HL-60 (cell line): ENCODE data around the gene CELF5.

Experiments
- DNase-seq, 2 experiments: peaks; one replicate each; pipeline ENCODE4 v3.0.0-alpha.2; 2010 to 2020; ENCODE audit warnings: low read depth in 1 of 2, low spot score in 1 of 2
- H3K27ac ChIP-seq: fragments of 250-450 bp; sonication (Bioruptor Pico); replicated peaks from 2 replicates; pipeline ENCODE4 v1.5.1; 2020; ENCODE audit warnings: mild to moderate bottlenecking, moderate library complexity
- H3K27me3 ChIP-seq: fragments of 250-450 bp; sonication (Bioruptor Pico); 2 replicates; pipeline ENCODE4 v1.5.1; 2021; ENCODE audit warnings: mild to moderate bottlenecking, moderate library complexity; ENCODE audit not compliant: insufficient read depth, poor library complexity, severe bottlenecking
- H3K4me3 ChIP-seq: replicated peaks from 2 replicates; pipeline ENCODE4 v1.5.1; 2011; ENCODE audit warnings: mild to moderate bottlenecking, control low read depth, low read length; ENCODE audit not compliant: insufficient read depth
- GABPA ChIP-seq: IDR thresholded peaks from 2 replicates; pipeline ENCODE4 v1.6.1; 2012; ENCODE audit warnings: low read depth
- POLR2AphosphoS5 ChIP-seq: IDR thresholded peaks from 2 replicates; pipeline ENCODE4 v1.6.1; 2012; ENCODE audit warnings: low read depth
- REST ChIP-seq: IDR thresholded peaks from 2 replicates; pipeline ENCODE4 v1.6.1; 2012; ENCODE audit warnings: low read depth; ENCODE audit not compliant: insufficient replicate concordance
- SPI1 ChIP-seq: IDR thresholded peaks from 2 replicates; pipeline ENCODE4 v1.6.1; 2012; ENCODE audit warnings: low read depth, mild to moderate bottlenecking, borderline replicate concordance
- TF ChIP-seq, protein P1 (sequence below): IDR thresholded peaks from one replicate; pipeline ENCODE4 v1.5.1; 2011; ENCODE audit warnings: low read length, control low read depth, inconsistent platforms; ENCODE audit not compliant: insufficient read depth

CELF5 gene

GRCh38 chr19:3302755-3303154, 78.3 kb downstream of the CELF5 start:
- Histone ChIP-seq H3K27ac (no peak overlapping the region), H3K4me3 (no peak overlapping the region), H3K27me3 (no peaks in the 10 kb centered on the region)
- peak in 1 of 2 experiments; percentile 8 for DNase-seq
- TF ChIP-seq GABPA (no peak), POLR2AphosphoS5 (no peak), SPI1 (no peak), REST (no peak)
- TF ChIP-seq, protein P1, sequence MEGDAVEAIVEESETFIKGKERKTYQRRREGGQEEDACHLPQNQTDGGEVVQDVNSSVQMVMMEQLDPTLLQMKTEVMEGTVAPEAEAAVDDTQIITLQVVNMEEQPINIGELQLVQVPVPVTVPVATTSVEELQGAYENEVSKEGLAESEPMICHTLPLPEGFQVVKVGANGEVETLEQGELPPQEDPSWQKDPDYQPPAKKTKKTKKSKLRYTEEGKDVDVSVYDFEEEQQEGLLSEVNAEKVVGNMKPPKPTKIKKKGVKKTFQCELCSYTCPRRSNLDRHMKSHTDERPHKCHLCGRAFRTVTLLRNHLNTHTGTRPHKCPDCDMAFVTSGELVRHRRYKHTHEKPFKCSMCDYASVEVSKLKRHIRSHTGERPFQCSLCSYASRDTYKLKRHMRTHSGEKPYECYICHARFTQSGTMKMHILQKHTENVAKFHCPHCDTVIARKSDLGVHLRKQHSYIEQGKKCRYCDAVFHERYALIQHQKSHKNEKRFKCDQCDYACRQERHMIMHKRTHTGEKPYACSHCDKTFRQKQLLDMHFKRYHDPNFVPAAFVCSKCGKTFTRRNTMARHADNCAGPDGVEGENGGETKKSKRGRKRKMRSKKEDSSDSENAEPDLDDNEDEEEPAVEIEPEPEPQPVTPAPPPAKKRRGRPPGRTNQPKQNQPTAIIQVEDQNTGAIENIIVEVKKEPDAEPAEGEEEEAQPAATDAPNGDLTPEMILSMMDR: no peak

GRCh38 chr19:3304871-3305423, 80.5 kb downstream of the CELF5 start:
- Histone ChIP-seq H3K27me3 (peaks cover 7% of the 10 kb centered on the region), H3K4me3 (no peak overlapping the region), H3K27ac (no peak overlapping the region)
- TF ChIP-seq, protein P1: peak; percentile 64
- TF ChIP-seq SPI1: no peak
- DNase-seq: peak; percentile 43 to 71

- Histone ChIP-seq H3K4me3 (no peak overlapping the region), H3K27me3 (peaks cover 18% of the 10 kb centered on the region), H3K27ac (no peak overlapping the region)
- no peak for TF ChIP-seq REST
- TF ChIP-seq GABPA: no peak
- TF ChIP-seq POLR2AphosphoS5: no peak
- TF ChIP-seq, protein P1: no peak
- TF ChIP-seq SPI1: no peak
- DNase-seq: no peak
These were observed 85.3 kb downstream of the CELF5 start for GRCh38 chr19:3309724-3310123.

- TF ChIP-seq REST (no peak), POLR2AphosphoS5 (no peak), SPI1 (no peak), GABPA (no peak)
- TF ChIP-seq, protein P1: no peak
- Histone ChIP-seq H3K4me3 (no peak overlapping the region), H3K27ac (no peak overlapping the region), H3K27me3 (peaks cover 18% of the 10 kb centered on the region)
- no peak for DNase-seq
These were observed 85.8 kb downstream of the CELF5 start for GRCh38 chr19:3310280-3310679.
